OCI-LY1 (cell line): ENCODE measurements around the gene TRIM2.

Source experiments
- H2AFZ ChIP-seq: fragments of 200-600 bp; sonication (generic), shearing (Covaris generic); 2 replicates; pipeline ENCODE4 v1.6.0; 2014; ENCODE audit warnings: antibody characterized with exemption, mild to moderate bottlenecking, low read length
- H3F3A ChIP-seq: fragments of 200-600 bp; sonication (generic), shearing (Covaris generic); 2 replicates; pipeline ENCODE4 v1.6.0; 2014; ENCODE audit warnings: mild to moderate bottlenecking, antibody characterized with exemption, low read length, moderate library complexity; ENCODE audit not compliant: insufficient read depth
- H3K27ac ChIP-seq: fragments of 200-600 bp; sonication (generic); 2 replicates; pipeline ENCODE4 v1.5.1; 2014; ENCODE audit warnings: low read length, mixed run types, mild to moderate bottlenecking, low read depth; ENCODE audit not compliant: poor library complexity, severe bottlenecking
- H3K27me3 ChIP-seq: fragments of 200-600 bp; sonication (generic); 2 replicates; pipeline ENCODE4 v1.6.0; 2014; ENCODE audit warnings: antibody characterized with exemption, mild to moderate bottlenecking, low read length, moderate library complexity; ENCODE audit not compliant: insufficient read depth
- H3K36me3 ChIP-seq: fragments of 200-600 bp; sonication (generic); 2 replicates; pipeline ENCODE4 v1.6.1; 2014; ENCODE audit warnings: mild to moderate bottlenecking, antibody characterized with exemption, low read length, moderate library complexity, mixed read lengths; ENCODE audit not compliant: insufficient read depth
- H3K4me1 ChIP-seq: fragments of 200-600 bp; sonication (generic); 2 replicates; pipeline ENCODE4 v1.5.1; 2014; ENCODE audit warnings: mild to moderate bottlenecking, low read length, moderate library complexity; ENCODE audit not compliant: insufficient read depth, severe bottlenecking
- H3K4me2 ChIP-seq: fragments of 200-600 bp; sonication (generic), shearing (Covaris generic); 2 replicates; pipeline ENCODE4 v1.6.1; 2014; ENCODE audit warnings: low read length
- H3K4me3 ChIP-seq: fragments of 200-600 bp; sonication (generic); 2 replicates; pipeline ENCODE4 v1.5.1; 2014; ENCODE audit warnings: low read length, low read depth, mild to moderate bottlenecking, mixed read lengths; ENCODE audit not compliant: poor library complexity, severe bottlenecking
- H3K79me2 ChIP-seq: fragments of 200-600 bp; shearing (Covaris generic); 2 replicates; pipeline ENCODE4 v1.6.1; 2016; ENCODE audit warnings: mixed run types, low read length, mixed read lengths; ENCODE audit not compliant: insufficient read depth
- H3K9ac ChIP-seq: fragments of 200-600 bp; sonication (generic), shearing (Covaris generic); 2 replicates; pipeline ENCODE4 v1.6.1; 2014; ENCODE audit warnings: mild to moderate bottlenecking, low read length, mixed read lengths
- H3K9me2 ChIP-seq: fragments of 200-600 bp; sonication (generic), shearing (Covaris generic); 2 replicates; pipeline ENCODE4 v1.6.1; 2014; ENCODE audit warnings: low read depth, mild to moderate bottlenecking, low read length, mixed read lengths
- H3K9me3 ChIP-seq: fragments of 200-600 bp; shearing (Covaris generic); 2 replicates; pipeline ENCODE4 v1.6.1; 2014; ENCODE audit warnings: low read length, mixed read lengths
- H4K20me1 ChIP-seq: fragments of 200-600 bp; sonication (generic), shearing (Covaris generic); 2 replicates; pipeline ENCODE4 v1.6.0; 2016; ENCODE audit warnings: mild to moderate bottlenecking, low read length; ENCODE audit not compliant: insufficient read depth
- EZH2 ChIP-seq: fragments of 200-600 bp; sonication (generic), shearing (Covaris generic); IDR thresholded peaks from 2 replicates; pipeline ENCODE4 v1.8.0; 2017; ENCODE audit warnings: borderline replicate concordance, mixed run types, mild to moderate bottlenecking, antibody characterized with exemption, low read length, moderate library complexity, mixed read lengths
- TF ChIP-seq, protein P1 (sequence below): fragments of 200-600 bp; sonication (generic), shearing (Covaris generic); IDR thresholded peaks from 2 replicates; pipeline ENCODE4 v1.5.1; 2017; ENCODE audit warnings: mild to moderate bottlenecking, antibody characterized with exemption, low read length, moderate library complexity, mixed read lengths

Gene TRIM2

GRCh38 chr4:153261914-153262313 is 57.7 kb downstream of the TRIM2 start:
- H3K4me3 ChIP-seq: no peak overlapping the region
- H3K27ac ChIP-seq: no peak overlapping the region
- no peaks in the 10 kb centered on the region for H4K20me1 ChIP-seq
- no peaks in the 10 kb centered on the region for H3F3A ChIP-seq
- H3K79me2 ChIP-seq: no peaks in the 10 kb centered on the region
- H3K4me2 ChIP-seq: no peak overlapping the region
- H3K27me3 ChIP-seq: peaks cover 9% of the 10 kb centered on the region; the same call in 1 of the 2 replicates
- no peaks in the 10 kb centered on the region for H3K9me2 ChIP-seq
- TF ChIP-seq EZH2: no peak
- TF ChIP-seq, protein P1, sequence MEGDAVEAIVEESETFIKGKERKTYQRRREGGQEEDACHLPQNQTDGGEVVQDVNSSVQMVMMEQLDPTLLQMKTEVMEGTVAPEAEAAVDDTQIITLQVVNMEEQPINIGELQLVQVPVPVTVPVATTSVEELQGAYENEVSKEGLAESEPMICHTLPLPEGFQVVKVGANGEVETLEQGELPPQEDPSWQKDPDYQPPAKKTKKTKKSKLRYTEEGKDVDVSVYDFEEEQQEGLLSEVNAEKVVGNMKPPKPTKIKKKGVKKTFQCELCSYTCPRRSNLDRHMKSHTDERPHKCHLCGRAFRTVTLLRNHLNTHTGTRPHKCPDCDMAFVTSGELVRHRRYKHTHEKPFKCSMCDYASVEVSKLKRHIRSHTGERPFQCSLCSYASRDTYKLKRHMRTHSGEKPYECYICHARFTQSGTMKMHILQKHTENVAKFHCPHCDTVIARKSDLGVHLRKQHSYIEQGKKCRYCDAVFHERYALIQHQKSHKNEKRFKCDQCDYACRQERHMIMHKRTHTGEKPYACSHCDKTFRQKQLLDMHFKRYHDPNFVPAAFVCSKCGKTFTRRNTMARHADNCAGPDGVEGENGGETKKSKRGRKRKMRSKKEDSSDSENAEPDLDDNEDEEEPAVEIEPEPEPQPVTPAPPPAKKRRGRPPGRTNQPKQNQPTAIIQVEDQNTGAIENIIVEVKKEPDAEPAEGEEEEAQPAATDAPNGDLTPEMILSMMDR: no peak
- H3K4me1 ChIP-seq: no peaks in the 10 kb centered on the region
- H3K9me3 ChIP-seq: peaks cover 2% of the 10 kb centered on the region; the same call in 1 of the 2 replicates
- no peaks in the 10 kb centered on the region for H3K36me3 ChIP-seq
- no peak overlapping the region for H3K9ac ChIP-seq
- H2AFZ ChIP-seq: no peak overlapping the region

- no peak for TF ChIP-seq EZH2
- TF ChIP-seq, protein P1: no peak
- Histone ChIP-seq H3K9me3 (peaks cover 2% of the 10 kb centered on the region; the same call in 1 of the 2 replicates), H3K4me3 (no peak overlapping the region), H3F3A (no peaks in the 10 kb centered on the region), H3K4me1 (no peaks in the 10 kb centered on the region), H3K36me3 (no peaks in the 10 kb centered on the region), H4K20me1 (no peaks in the 10 kb centered on the region), H3K9me2 (no peaks in the 10 kb centered on the region), H3K27me3 (peaks cover 9% of the 10 kb centered on the region; the same call in 1 of the 2 replicates), H3K9ac (no peak overlapping the region), H3K79me2 (no peaks in the 10 kb centered on the region), H2AFZ (no peak overlapping the region), H3K4me2 (no peak overlapping the region), H3K27ac (no peak overlapping the region)
Measured at GRCh38 chr4:153265306-153266047, 61.2 kb downstream of the TRIM2 start.

DNA sequence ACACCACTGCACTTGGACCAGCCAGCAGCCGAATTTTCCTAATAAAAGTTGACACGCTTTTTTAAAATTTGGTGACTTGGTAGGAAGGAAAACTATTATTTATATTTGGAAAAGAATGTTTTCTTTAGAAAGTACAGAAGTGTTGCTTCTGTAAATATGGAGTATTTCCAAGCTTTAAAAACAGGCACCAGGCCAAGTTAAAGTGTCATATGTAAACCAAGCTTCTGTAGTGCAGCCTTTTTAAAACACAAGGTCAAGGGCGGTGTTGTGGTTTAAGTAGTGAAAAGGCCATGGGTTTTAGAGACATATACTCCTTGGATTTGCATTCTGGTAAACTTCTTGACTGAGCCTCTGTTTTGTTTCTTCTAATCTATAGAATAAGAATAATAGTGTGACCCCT is 62.7 kb downstream of the TRIM2 start:
- Histone ChIP-seq H3K36me3 (no peaks in the 10 kb centered on the region), H3K4me2 (no peak overlapping the region), H3K27ac (no peak overlapping the region), H3K4me1 (no peaks in the 10 kb centered on the region), H3K9me2 (no peaks in the 10 kb centered on the region), H2AFZ (no peak overlapping the region), H3K9me3 (no peaks in the 10 kb centered on the region), H3F3A (no peaks in the 10 kb centered on the region), H3K4me3 (no peak overlapping the region), H4K20me1 (no peaks in the 10 kb centered on the region), H3K79me2 (no peaks in the 10 kb centered on the region), H3K27me3 (0 out of 2 replicates have a peak, but pooled peaks cover under 1% of the 10 kb centered on the region), H3K9ac (no peak overlapping the region)
- TF ChIP-seq, protein P1: no peak
- TF ChIP-seq EZH2: no peak
